Measurements from ENCODE around the gene HECTD4. TPM values are rescaled to one million over a fixed set of nuclear protein-coding genes. Genes with fewer than 3 reads are reported as not detected.
A peak's percentile ranks its signal among the peaks of the same experiment; 100 is the strongest.

HECTD4 gene
- 10 to 100 TPM; 46.0 to 70.8 (median 59.1) TPM for total RNA-seq
- polyA plus RNA-seq: 10 to 100 TPM in 2 of 3 donors, 1 to 10 TPM in 1; 5.4 to 22.5 (median 16.1) TPM
- long read RNA-seq, donor 1: 0 reads
- long read RNA-seq, donor 2: 0 reads

- H3K36me3 ChIP-seq: no peaks in the 10 kb centered on the region
- H3K27me3 ChIP-seq (replicated peaks in 1 of 7): no peaks in the 10 kb centered on the region
- no peak for TF ChIP-seq CTCF (IDR thresholded peaks at IDR 0.05 in 8 of 11, conservative IDR thresholded peaks at IDR 0.05 in 3 of 11)
- TF ChIP-seq POLR2AphosphoS5 (IDR thresholded peaks at IDR 0.05): peak; percentile 94 to 95 (median 95)
- peak in 2 of 3 donors; percentile 48 to 62 for TF ChIP-seq POLR2A (IDR thresholded peaks at IDR 0.05)
- intact Hi-C loops (cut with DNase I; ENCODE audit: low total_unique reads): no loop called here
- H3K4me1 ChIP-seq: peaks cover 11 to 46% (median 26%) of the 10 kb centered on the region in 6 donors
- H3K4me3 ChIP-seq: peak within 1 kb of the TSS; percentile 62 to 100 (median 93)
- H3K9me3 ChIP-seq: no peaks in the 10 kb centered on the region
- H3K27ac ChIP-seq: peak within 1 kb of the TSS; percentile 68 to 92 (median 89)
- 0 to 23% (median 1%) methylated on average over 32 to 106 of the region's 106 CpGs for WGBS, 5 donors
- peak; percentile 99 for DNase-seq
Measured at GRCh38 chr12:112381883-112382796, at the start of gene HECTD4. TSS of gene HECTD4 (minus strand) at chr12:112382431. CDS start at chr12:112382128, 303 bp downstream.

GRCh38 chr12:112431965-112432364 is 49.7 kb upstream of the HECTD4 start:
- H3K9me3 ChIP-seq: no peaks in the 10 kb centered on the region
- DNase-seq: no peak
- H3K27me3 ChIP-seq (replicated peaks in 1 of 7): no peaks in the 10 kb centered on the region
- 58 to 69% (median 64%) methylated on average over 3 of the region's 3 CpGs for WGBS, 5 donors
- peaks cover 0 to 13% (median 0%) of the 10 kb centered on the region in 6 donors for H3K36me3 ChIP-seq
- intact Hi-C loops (cut with DNase I; ENCODE audit: low total_unique reads): no loop called here
- H3K4me3 ChIP-seq: no peak overlapping the region
- no peak overlapping the region for H3K27ac ChIP-seq
- no peak for TF ChIP-seq POLR2AphosphoS5 (IDR thresholded peaks at IDR 0.05)
- TF ChIP-seq POLR2A (IDR thresholded peaks at IDR 0.05): no peak
- no peak for TF ChIP-seq CTCF (IDR thresholded peaks at IDR 0.05 in 8 of 11, conservative IDR thresholded peaks at IDR 0.05 in 3 of 11)
- H3K4me1 ChIP-seq: peaks cover 0 to 41% (median 3%) of the 10 kb centered on the region in 6 donors

GRCh38 chr12:112430929-112431328 is 48.7 kb upstream of the HECTD4 start:
- H3K9me3 ChIP-seq: no peaks in the 10 kb centered on the region
- H3K27me3 ChIP-seq (replicated peaks in 1 of 7): no peaks in the 10 kb centered on the region
- H3K36me3 ChIP-seq: peaks cover 0 to 22% (median 0%) of the 10 kb centered on the region in 6 donors
- no peak overlapping the region for H3K27ac ChIP-seq
- H3K4me1 ChIP-seq: peaks cover 0 to 44% (median 4%) of the 10 kb centered on the region in 6 donors
- intact Hi-C loops (cut with DNase I; ENCODE audit: low total_unique reads): no loop called here
- WGBS, 5 donors: 34 to 55% (median 48%) methylated on average over 5 of the region's 5 CpGs
- no peak overlapping the region for H3K4me3 ChIP-seq
- no peak for TF ChIP-seq POLR2A (IDR thresholded peaks at IDR 0.05)
- TF ChIP-seq POLR2AphosphoS5 (IDR thresholded peaks at IDR 0.05): no peak
- no peak for TF ChIP-seq CTCF (IDR thresholded peaks at IDR 0.05 in 8 of 11, conservative IDR thresholded peaks at IDR 0.05 in 3 of 11)
- DNase-seq: no peak

GRCh38 chr12:112427760-112428159 is 45.5 kb upstream of the HECTD4 start:
- H3K27ac ChIP-seq: no peak overlapping the region
- intact Hi-C loops (cut with DNase I; ENCODE audit: low total_unique reads): no loop called here
- H3K4me3 ChIP-seq: no peak overlapping the region
- H3K27me3 ChIP-seq (replicated peaks in 1 of 7): no peaks in the 10 kb centered on the region
- peaks cover 0 to 71% (median 19%) of the 10 kb centered on the region in 6 donors for H3K4me1 ChIP-seq
- TF ChIP-seq POLR2AphosphoS5 (IDR thresholded peaks at IDR 0.05) (no peak), POLR2A (IDR thresholded peaks at IDR 0.05) (no peak), CTCF (IDR thresholded peaks at IDR 0.05 in 8 of 11, conservative IDR thresholded peaks at IDR 0.05 in 3 of 11) (no peak)
- 91 to 100% (median 97%) methylated on average over 2 of the region's 2 CpGs for WGBS, 5 donors
- DNase-seq: no peak
- no peaks in the 10 kb centered on the region for H3K9me3 ChIP-seq
- peaks cover 0 to 24% (median 0%) of the 10 kb centered on the region in 6 donors for H3K36me3 ChIP-seq
